GM19099 (cell line): ENCODE data around the gene EAF2.

ENCODE experiments used
- POLR2A ChIP-seq: IDR thresholded peaks from 3 replicates; pipeline ENCODE4 v1.6.1; 2011; ENCODE audit warnings: low read depth; ENCODE audit not compliant: insufficient read length; ENCODE audit errors: extremely low read depth

EAF2 gene

DNA sequence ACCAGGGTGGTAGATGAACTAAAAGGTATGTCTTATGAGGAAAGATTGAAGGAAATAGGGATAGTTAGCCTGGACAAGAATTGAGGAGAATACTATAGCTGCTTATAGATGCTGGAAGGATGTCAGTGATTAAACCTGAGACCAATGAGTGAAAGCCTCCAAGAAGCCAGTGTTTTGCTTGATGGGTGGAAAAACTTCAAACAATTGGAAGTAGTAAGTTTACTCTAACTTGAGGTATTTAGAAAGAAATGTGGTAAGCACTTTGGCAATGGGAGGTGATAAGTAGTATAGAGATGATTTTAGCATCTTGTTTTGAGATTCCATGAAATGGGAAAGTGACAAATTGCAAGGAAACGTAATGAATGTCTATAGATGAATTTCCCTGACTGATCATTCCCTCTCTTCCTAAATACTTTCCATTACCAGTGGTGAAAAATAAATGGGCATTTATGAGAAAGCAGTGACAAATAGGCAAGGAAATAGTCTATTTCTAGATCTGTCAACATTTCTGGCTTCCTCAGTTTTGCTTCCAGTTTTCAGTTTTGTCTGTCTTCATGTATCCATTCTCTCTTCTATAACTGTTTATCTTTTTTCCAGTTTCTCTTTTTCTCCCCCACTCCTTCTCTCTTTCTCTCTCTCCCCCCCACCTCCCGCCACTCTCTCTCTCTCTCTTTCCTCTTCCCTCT is 78.4 kb downstream of the EAF2 start:
- no peak for TF ChIP-seq POLR2A

- TF ChIP-seq POLR2A, result no peak
Observed at GRCh38 chr3:121914081-121914998, 79.3 kb downstream of the EAF2 start.

DNA sequence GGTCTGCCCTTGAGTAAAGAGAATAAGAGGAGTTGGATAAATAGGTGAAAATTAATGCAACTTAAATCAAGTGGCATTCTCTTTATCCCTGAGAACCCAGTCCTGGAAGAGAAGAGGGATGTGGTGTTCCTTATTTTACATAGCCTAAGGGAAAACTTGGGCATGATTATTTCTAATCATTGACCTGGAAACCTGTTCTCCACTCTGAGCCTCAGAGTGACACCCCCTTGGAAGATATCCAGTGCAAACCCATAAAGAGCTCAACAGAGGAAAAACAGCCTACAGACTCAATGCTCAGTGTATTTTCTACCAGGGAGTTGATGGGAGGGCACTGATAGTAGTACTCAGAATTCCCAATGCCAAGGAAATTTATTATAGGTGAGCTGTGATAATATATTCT is 81.2 kb downstream of the EAF2 start:
- no peak for TF ChIP-seq POLR2A

GRCh38 chr3:121918779-121919483 is 83.9 kb downstream of the EAF2 start:
- no peak for TF ChIP-seq POLR2A

GRCh38 chr3:121924734-121925133 is 89.7 kb downstream of the EAF2 start:
- no peak for TF ChIP-seq POLR2A

GRCh38 chr3:121926380-121926779 is 91.4 kb downstream of the EAF2 start:
- TF ChIP-seq POLR2A, result no peak
